ENCODE measurements around the gene VPS13D. TPM values are rescaled to one million over a fixed set of nuclear protein-coding genes. Genes with fewer than 3 reads are reported as not detected.

Gene VPS13D
- total RNA-seq, 1 experiment from 2014 or later, result 33.1 TPM

DNA sequence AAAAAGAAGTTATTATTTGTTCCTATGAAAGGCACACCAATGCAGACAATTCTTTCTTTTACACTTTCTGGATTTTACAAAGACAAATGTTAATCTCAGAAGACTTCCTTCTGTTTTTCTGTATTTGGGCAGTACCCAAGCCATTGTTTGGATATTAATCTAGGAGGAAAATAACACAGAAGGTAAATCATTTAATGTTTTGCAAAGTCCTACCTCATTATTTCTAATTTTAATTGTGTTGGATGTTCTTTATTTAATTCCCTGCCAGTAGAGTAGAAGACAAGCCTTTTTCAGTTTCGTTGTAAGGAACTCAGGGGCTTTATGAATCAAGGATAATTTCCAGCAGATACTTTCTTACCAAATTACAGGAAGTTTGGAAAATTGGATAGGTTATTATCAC lies 118.3 kb downstream of the VPS13D start:
- ChIA-PET CTCF (no interaction called here), POLR2A (no interaction called here)
- Histone ChIP-seq H3K27ac (ENCODE audit: low read length) (no peak overlapping the region), H3K4me3 (ENCODE audit: low read depth in 2 of 2, low read length in 2 of 2) (no peak overlapping the region), H3K4me1 (ENCODE audit: control insufficient read depth, insufficient read depth, low read length) (no peaks in the 10 kb centered on the region), H3K36me3 (ENCODE audit: control insufficient read depth, insufficient read depth, low read length) (peaks cover 18% of the 10 kb centered on the region), H3K27me3 (ENCODE audit: control insufficient read depth, insufficient read depth, low read length) (no peaks in the 10 kb centered on the region), H3K9me3 (ENCODE audit: control insufficient read depth, insufficient read depth, low read depth, low read length) (no peaks in the 10 kb centered on the region)
- no peak for DNase-seq (ENCODE audit: low read depth, low spot score)
- in situ Hi-C loops (cut with HindIII; ENCODE audit: low pct_unique_long_range_greater_than_20kb, low sequenced_read_pairs) (no loop called here), intact Hi-C loops (cut with micrococcal nuclease; ENCODE audit: unreplicated experiment) (no loop called here)
- TF ChIP-seq POLR2AphosphoS5 (IDR thresholded peaks at IDR 0.05; ENCODE audit: low read depth, low read length), result no peak
- TF ChIP-seq, protein P1, sequence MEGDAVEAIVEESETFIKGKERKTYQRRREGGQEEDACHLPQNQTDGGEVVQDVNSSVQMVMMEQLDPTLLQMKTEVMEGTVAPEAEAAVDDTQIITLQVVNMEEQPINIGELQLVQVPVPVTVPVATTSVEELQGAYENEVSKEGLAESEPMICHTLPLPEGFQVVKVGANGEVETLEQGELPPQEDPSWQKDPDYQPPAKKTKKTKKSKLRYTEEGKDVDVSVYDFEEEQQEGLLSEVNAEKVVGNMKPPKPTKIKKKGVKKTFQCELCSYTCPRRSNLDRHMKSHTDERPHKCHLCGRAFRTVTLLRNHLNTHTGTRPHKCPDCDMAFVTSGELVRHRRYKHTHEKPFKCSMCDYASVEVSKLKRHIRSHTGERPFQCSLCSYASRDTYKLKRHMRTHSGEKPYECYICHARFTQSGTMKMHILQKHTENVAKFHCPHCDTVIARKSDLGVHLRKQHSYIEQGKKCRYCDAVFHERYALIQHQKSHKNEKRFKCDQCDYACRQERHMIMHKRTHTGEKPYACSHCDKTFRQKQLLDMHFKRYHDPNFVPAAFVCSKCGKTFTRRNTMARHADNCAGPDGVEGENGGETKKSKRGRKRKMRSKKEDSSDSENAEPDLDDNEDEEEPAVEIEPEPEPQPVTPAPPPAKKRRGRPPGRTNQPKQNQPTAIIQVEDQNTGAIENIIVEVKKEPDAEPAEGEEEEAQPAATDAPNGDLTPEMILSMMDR (IDR thresholded peaks at IDR 0.05), result no peak
- no peak for TF ChIP-seq TCF7L2 (IDR thresholded peaks at IDR 0.05; ENCODE audit: low read depth, low read length)
- no peak for ATAC-seq
- no TSS peak for BruUV-seq (replicated peaks)

DNA sequence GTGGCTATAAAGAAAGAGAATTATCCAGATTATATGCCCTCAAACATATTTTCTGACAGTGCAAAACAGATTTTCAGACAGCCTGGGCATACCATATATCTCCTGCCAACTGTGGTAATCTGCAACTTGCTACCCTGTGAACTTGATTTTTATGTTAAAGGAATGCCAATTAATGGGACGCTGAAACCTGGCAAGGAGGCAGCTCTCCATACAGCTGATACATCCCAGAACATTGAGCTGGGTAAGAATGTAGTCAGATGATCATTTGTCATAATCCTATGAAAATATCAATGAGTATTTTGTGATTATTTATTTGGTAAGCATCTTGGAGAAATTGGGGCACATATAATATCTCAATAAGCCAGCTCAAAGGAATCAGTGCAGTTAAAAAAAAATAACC lies 124.2 kb downstream of the VPS13D start:
- POLR2A ChIA-PET, result no interaction called here
- ATAC-seq (no peak), DNase-seq (ENCODE audit: low read depth, low spot score) (no peak)
- in situ Hi-C loops (cut with HindIII; ENCODE audit: low pct_unique_long_range_greater_than_20kb, low sequenced_read_pairs) (no loop called here), intact Hi-C loops (cut with micrococcal nuclease; ENCODE audit: unreplicated experiment) (no loop called here)
- Histone ChIP-seq H3K27ac (ENCODE audit: low read length) (no peak overlapping the region), H3K9me3 (ENCODE audit: control insufficient read depth, insufficient read depth, low read depth, low read length) (no peaks in the 10 kb centered on the region), H3K4me1 (ENCODE audit: control insufficient read depth, insufficient read depth, low read length) (no peaks in the 10 kb centered on the region), H3K36me3 (ENCODE audit: control insufficient read depth, insufficient read depth, low read length) (peaks cover 13% of the 10 kb centered on the region), H3K27me3 (ENCODE audit: control insufficient read depth, insufficient read depth, low read length) (no peaks in the 10 kb centered on the region), H3K4me3 (ENCODE audit: low read depth in 2 of 2, low read length in 2 of 2) (no peak overlapping the region)
- TF ChIP-seq SIN3A (IDR thresholded peaks at IDR 0.05; ENCODE audit: borderline replicate concordance, insufficient read depth, low read depth, low read length) (no peak), TCF7L2 (IDR thresholded peaks at IDR 0.05; ENCODE audit: low read depth, low read length) (no peak)
- CTCF ChIA-PET, result no interaction called here
- BruUV-seq (replicated peaks), result no TSS peak

DNA sequence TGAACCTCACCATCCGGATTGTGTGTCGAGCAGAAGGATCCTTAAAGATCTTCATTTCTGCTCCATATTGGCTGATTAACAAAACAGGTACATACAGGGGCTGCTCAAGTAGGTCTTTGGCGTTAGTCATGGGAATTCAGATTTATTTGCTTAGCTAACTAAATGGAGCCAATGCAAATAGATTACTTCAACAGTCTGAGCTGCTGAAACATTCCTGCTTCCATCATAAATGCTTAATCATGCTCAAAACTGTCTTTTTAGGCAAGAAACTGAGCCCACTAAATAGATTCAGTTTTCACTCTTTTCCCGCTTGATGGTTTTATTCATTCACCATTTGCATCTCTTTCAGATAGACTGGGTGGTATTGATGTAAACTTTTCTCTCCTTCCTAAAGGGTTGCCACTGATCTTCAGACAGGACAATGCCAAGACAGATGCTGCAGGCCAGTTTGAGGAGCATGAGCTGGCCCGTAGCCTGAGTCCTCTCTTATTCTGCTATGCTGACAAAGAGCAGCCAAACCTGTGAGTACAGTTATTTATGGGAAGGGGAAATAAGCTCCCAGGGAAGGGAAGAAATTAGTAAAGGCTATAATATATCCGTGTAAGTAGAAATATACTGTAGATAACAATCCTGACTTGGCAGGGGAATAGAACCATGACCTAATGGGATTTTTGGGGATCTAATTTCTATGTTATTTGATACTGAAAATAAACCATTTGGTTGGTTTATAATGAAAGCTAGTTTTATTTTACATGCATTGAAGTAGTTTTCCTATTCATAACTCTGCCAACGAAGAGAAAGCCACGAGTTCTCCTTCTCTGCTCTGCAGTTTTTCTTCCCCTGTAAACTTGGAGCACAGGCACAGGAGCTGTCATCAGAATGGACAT lies 126.4 kb downstream of the VPS13D start:
- ATAC-seq (no peak), DNase-seq (ENCODE audit: low read depth, low spot score) (no peak)
- Histone ChIP-seq H3K4me3 (ENCODE audit: low read depth in 2 of 2, low read length in 2 of 2) (no peak overlapping the region), H3K9me3 (ENCODE audit: control insufficient read depth, insufficient read depth, low read depth, low read length) (no peaks in the 10 kb centered on the region), H3K27me3 (ENCODE audit: control insufficient read depth, insufficient read depth, low read length) (no peaks in the 10 kb centered on the region), H3K36me3 (ENCODE audit: control insufficient read depth, insufficient read depth, low read length) (no peaks in the 10 kb centered on the region; the same call in 1 of the 2 replicates), H3K4me1 (ENCODE audit: control insufficient read depth, insufficient read depth, low read length) (no peaks in the 10 kb centered on the region), H3K27ac (ENCODE audit: low read length) (no peak overlapping the region)
- BruUV-seq (replicated peaks), result no TSS peak
- intact Hi-C loops (cut with micrococcal nuclease; ENCODE audit: unreplicated experiment) (no loop called here), in situ Hi-C loops (cut with HindIII; ENCODE audit: low pct_unique_long_range_greater_than_20kb, low sequenced_read_pairs) (no loop called here)
- ChIA-PET CTCF (no interaction called here), POLR2A (no interaction called here)
- no peak for TF ChIP-seq SIN3A (IDR thresholded peaks at IDR 0.05; ENCODE audit: borderline replicate concordance, insufficient read depth, low read depth, low read length)
- no peak for TF ChIP-seq TCF7L2 (IDR thresholded peaks at IDR 0.05; ENCODE audit: low read depth, low read length)
- TF ChIP-seq, protein P1 (IDR thresholded peaks at IDR 0.05), result no peak
- no peak for TF ChIP-seq POLR2AphosphoS5 (IDR thresholded peaks at IDR 0.05; ENCODE audit: low read depth, low read length)
- TF ChIP-seq, protein P2, sequence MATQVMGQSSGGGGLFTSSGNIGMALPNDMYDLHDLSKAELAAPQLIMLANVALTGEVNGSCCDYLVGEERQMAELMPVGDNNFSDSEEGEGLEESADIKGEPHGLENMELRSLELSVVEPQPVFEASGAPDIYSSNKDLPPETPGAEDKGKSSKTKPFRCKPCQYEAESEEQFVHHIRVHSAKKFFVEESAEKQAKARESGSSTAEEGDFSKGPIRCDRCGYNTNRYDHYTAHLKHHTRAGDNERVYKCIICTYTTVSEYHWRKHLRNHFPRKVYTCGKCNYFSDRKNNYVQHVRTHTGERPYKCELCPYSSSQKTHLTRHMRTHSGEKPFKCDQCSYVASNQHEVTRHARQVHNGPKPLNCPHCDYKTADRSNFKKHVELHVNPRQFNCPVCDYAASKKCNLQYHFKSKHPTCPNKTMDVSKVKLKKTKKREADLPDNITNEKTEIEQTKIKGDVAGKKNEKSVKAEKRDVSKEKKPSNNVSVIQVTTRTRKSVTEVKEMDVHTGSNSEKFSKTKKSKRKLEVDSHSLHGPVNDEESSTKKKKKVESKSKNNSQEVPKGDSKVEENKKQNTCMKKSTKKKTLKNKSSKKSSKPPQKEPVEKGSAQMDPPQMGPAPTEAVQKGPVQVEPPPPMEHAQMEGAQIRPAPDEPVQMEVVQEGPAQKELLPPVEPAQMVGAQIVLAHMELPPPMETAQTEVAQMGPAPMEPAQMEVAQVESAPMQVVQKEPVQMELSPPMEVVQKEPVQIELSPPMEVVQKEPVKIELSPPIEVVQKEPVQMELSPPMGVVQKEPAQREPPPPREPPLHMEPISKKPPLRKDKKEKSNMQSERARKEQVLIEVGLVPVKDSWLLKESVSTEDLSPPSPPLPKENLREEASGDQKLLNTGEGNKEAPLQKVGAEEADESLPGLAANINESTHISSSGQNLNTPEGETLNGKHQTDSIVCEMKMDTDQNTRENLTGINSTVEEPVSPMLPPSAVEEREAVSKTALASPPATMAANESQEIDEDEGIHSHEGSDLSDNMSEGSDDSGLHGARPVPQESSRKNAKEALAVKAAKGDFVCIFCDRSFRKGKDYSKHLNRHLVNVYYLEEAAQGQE (IDR thresholded peaks at IDR 0.05; ENCODE audit: insufficient read depth in 1 of 2, low read depth in 2 of 2, low read length in 1 of 2), result no peak

Measured in Panc1 (cell line).